Breast epithelium (tissue), 3 donors: ENCODE data around the gene R3HDML.

Source experiments
- CTCF ChIP-seq, 3 donors: fragments of 450-650 bp; IDR thresholded peaks; one replicate each; pipeline ENCODE4 v1.5.1; 2016 to 2017; ENCODE audit warnings: antibody characterized with exemption in 3 of 3, mild to moderate bottlenecking in 3 of 3, moderate library complexity in 3 of 3
- POLR2A ChIP-seq: fragments of 450-650 bp; IDR thresholded peaks from one replicate; pipeline ENCODE4 v1.6.1; 2016; ENCODE audit warnings: antibody characterized with exemption, mild to moderate bottlenecking, moderate library complexity
- POLR2AphosphoS5 ChIP-seq, 3 donors: sonication (generic); formaldehyde crosslinking; IDR thresholded peaks; one replicate each; pipeline ENCODE4 v1.6.1; 2017; ENCODE audit warnings: antibody characterized with exemption in 3 of 3

- TF ChIP-seq CTCF (IDR thresholded peaks at IDR 0.05) (no peak), POLR2AphosphoS5 (IDR thresholded peaks at IDR 0.05) (no peak), POLR2A (no peak)
Observed at GRCh38 chr20:44314870-44315269, 22.0 kb upstream of the R3HDML start.
